IMR-90 (cell line): Measurements from ENCODE around the gene SYNRG. TPM values are rescaled to one million over a fixed set of nuclear protein-coding genes. Genes with fewer than 3 reads are reported as not detected.

Experiments
- ATAC-seq: fragments of 200-7000 bp; cut with Tn5 transposase; 2 replicates; pipeline ENCODE4 v1.9.1; 2020; ENCODE audit warnings: low read depth, mild to moderate bottlenecking, moderate library complexity
- BruUV-seq: library from RNA; stranded (reverse); fragments of 400-500 nt; replicated peaks from 2 replicates; lab custom pipeline; 2021; lab: Mats Ljungman, UMichigan
- CTCF ChIA-PET: fragments of 300-600 bp; formaldehyde crosslinking; extraction: SDS; loops from one replicate; lab custom pipeline; 2021; ENCODE audit warnings: antibody characterized with exemption; lab: Yijun Ruan, JAX
- POLR2A ChIA-PET: fragments of 300-600 bp; sonication (Branson Sonifier 250); formaldehyde crosslinking; loops from one replicate; lab custom pipeline; 2022; ENCODE audit warnings: antibody characterized with exemption; ENCODE audit not compliant: unreplicated experiment; lab: Charles Lee
- DNase-seq: peaks from one replicate; pipeline ENCODE4 v3.0.0; 2013
- H2AFZ ChIP-seq: replicated peaks from 2 replicates; pipeline ENCODE3; 2013; ENCODE audit warnings: low read length, mild to moderate bottlenecking; ENCODE audit not compliant: poor library complexity
- H2AK5ac ChIP-seq: 2 replicates; pipeline ENCODE4 v1.6.1; 2013; ENCODE audit warnings: low read depth, low read length, inconsistent platforms
- H2AK9ac ChIP-seq: replicated peaks from 2 replicates; pipeline ENCODE3; 2013; ENCODE audit warnings: mild to moderate bottlenecking, low read depth, low read length, moderate library complexity; ENCODE audit not compliant: poor library complexity
- H2BK120ac ChIP-seq: 2 replicates; pipeline ENCODE4 v1.6.1; 2013; ENCODE audit warnings: low read depth, low read length, inconsistent platforms
- H2BK15ac ChIP-seq: 3 replicates; pipeline ENCODE4 v1.6.1; 2013; ENCODE audit warnings: low read depth, low read length, inconsistent platforms
- H2BK20ac ChIP-seq: 2 replicates; pipeline ENCODE4 v1.6.1; 2013; ENCODE audit warnings: low read depth, mild to moderate bottlenecking, inconsistent platforms, low read length, moderate library complexity
- H2BK5ac ChIP-seq: 2 replicates; pipeline ENCODE4 v1.6.1; 2013; ENCODE audit warnings: mild to moderate bottlenecking, low read depth, low read length, inconsistent platforms; ENCODE audit not compliant: poor library complexity, severe bottlenecking
- H3K14ac ChIP-seq: replicated peaks from 2 replicates; pipeline ENCODE4 v1.6.1; 2013; ENCODE audit warnings: low read depth, low read length, inconsistent platforms
- H3K18ac ChIP-seq: 2 replicates; pipeline ENCODE4 v1.6.1; 2013; ENCODE audit warnings: low read depth, low read length, control low read depth
- H3K23ac ChIP-seq: 2 replicates; pipeline ENCODE4 v1.6.1; 2013; ENCODE audit warnings: low read depth, low read length, inconsistent platforms
- H3K27ac ChIP-seq: 2 replicates; pipeline ENCODE4 v1.5.1; 2013; ENCODE audit warnings: mild to moderate bottlenecking, control low read depth, low read length; ENCODE audit not compliant: insufficient read depth
- H3K27me3 ChIP-seq: 2 replicates; pipeline ENCODE4 v1.6.1; 2013; ENCODE audit warnings: low read length; ENCODE audit not compliant: control insufficient read depth, insufficient read depth
- H3K36me3 ChIP-seq: 2 replicates; pipeline ENCODE4 v1.6.1; 2013; ENCODE audit warnings: low read length, mixed read lengths; ENCODE audit not compliant: control insufficient read depth, insufficient read depth
- H3K4ac ChIP-seq: 2 replicates; pipeline ENCODE4 v1.6.1; 2013; ENCODE audit warnings: low read depth, low read length, inconsistent platforms
- H3K4me1 ChIP-seq: 2 replicates; pipeline ENCODE4 v1.6.1; 2013; ENCODE audit warnings: low read length, mixed read lengths; ENCODE audit not compliant: control insufficient read depth, insufficient read depth
- H3K4me2 ChIP-seq: 2 replicates; pipeline ENCODE4 v1.6.1; 2013; ENCODE audit warnings: low read depth, mild to moderate bottlenecking, control low read depth, low read length, moderate library complexity
- H3K4me3 ChIP-seq: 2 replicates; pipeline ENCODE4 v1.5.1; 2013; ENCODE audit warnings: low read depth, mild to moderate bottlenecking, control low read depth, low read length, moderate library complexity; ENCODE audit not compliant: insufficient read depth
- H3K56ac ChIP-seq: 2 replicates; pipeline ENCODE4 v1.6.1; 2013; ENCODE audit warnings: low read length, inconsistent platforms; ENCODE audit not compliant: insufficient read depth; ENCODE audit errors: extremely low read depth
- H3K79me1 ChIP-seq, 2 experiments: 2 replicates each; pipeline ENCODE4 v1.6.1; 2013; ENCODE audit warnings: low read length in 2 of 2, inconsistent platforms in 1 of 2, low read depth in 1 of 2
- H3K9ac ChIP-seq: 2 replicates; pipeline ENCODE4 v1.6.1; 2013; ENCODE audit warnings: low read depth, low read length, control low read depth
- H3K9me1 ChIP-seq: 2 replicates; pipeline ENCODE4 v1.6.1; 2013; ENCODE audit warnings: low read length, inconsistent platforms; ENCODE audit not compliant: insufficient read depth
- H3K9me3 ChIP-seq: 2 replicates; pipeline ENCODE4 v1.6.1; 2013; ENCODE audit warnings: low read length; ENCODE audit not compliant: control insufficient read depth, insufficient read depth
- H4K20me1 ChIP-seq: 2 replicates; pipeline ENCODE4 v1.6.1; 2013; ENCODE audit warnings: low read length, inconsistent platforms; ENCODE audit not compliant: insufficient read depth
- H4K5ac ChIP-seq: 2 replicates; pipeline ENCODE4 v1.6.1; 2013; ENCODE audit warnings: mild to moderate bottlenecking, low read depth, low read length, control low read depth
- H4K8ac ChIP-seq, 2 experiments: 2 replicates each; pipeline ENCODE4 v1.6.1; 2013; ENCODE audit warnings: low read depth in 2 of 2, low read length in 2 of 2, control low read depth in 1 of 2, inconsistent platforms in 1 of 2
- H4K91ac ChIP-seq: 2 replicates; pipeline ENCODE4 v1.6.1; 2013; ENCODE audit warnings: low read depth, low read length, inconsistent platforms; ENCODE audit not compliant: insufficient read depth
- ELK1 ChIP-seq: fragments of 150-350 bp; IDR thresholded peaks from 2 replicates; pipeline ENCODE4 v1.6.1; 2016; ENCODE audit warnings: low read depth, mild to moderate bottlenecking, low read length, moderate library complexity, borderline replicate concordance
- NFE2L2 ChIP-seq: fragments of 150-350 bp; IDR thresholded peaks from 2 replicates; pipeline ENCODE4 v1.6.1; 2016; ENCODE audit warnings: low read depth, mild to moderate bottlenecking, low read length
- POLR2A ChIP-seq: IDR thresholded peaks from 2 replicates; pipeline ENCODE4 v1.6.1; 2012; ENCODE audit warnings: mild to moderate bottlenecking, low read depth, low read length
- WGBS, 2 experiments: methylation state at CpG; one replicate each; pipeline versions ENCODE4 v1.1.5 to v1.1.7; 2013; ENCODE audit warnings: missing lambda C conversion rate in 2 of 2; ENCODE audit not compliant: insufficient read length in 1 of 2; ENCODE audit errors: extremely low coverage in 2 of 2; 5-methylcytosine and 5-hydroxymethylcytosine counted together
- dilution Hi-C: fragments of 300-500 bp; cut with HindIII; formaldehyde crosslinking; loops from one replicate; pipeline ENCODE4 v1.14.3; 2018; ENCODE audit warnings: low sequenced_read_pairs; ENCODE audit not compliant: unreplicated experiment
- in situ Hi-C: fragments of 300-500 bp; cut with MboI; formaldehyde crosslinking; loops from 3 replicates; pipeline ENCODE4 v1.14.3; 2019; ENCODE audit warnings: low sequenced_read_pairs, inconsistent platforms, mixed read lengths
- intact Hi-C: fragments of 100-400 bp; cut with micrococcal nuclease; formaldehyde crosslinking; loops from 2 replicates; pipeline ENCODE4 v1.10.0; 2022
- polyA plus RNA-seq, 3 experiments: library from polyadenylated mRNA; depleted of rRNA; stranded (reverse); fragments of >200 nt; gene quantifications; 2 replicates each; pipeline ENCODE4 v1.2.3, GENCODE V29; 2012; ENCODE audit warnings: low replicate concordance in 1 of 3
- total RNA-seq: library from RNA; depleted of rRNA; stranded (reverse); fragments of >200 nt; gene quantifications from 2 replicates; pipeline ENCODE4 v1.2.3, GENCODE V29; 2012

SYNRG gene
- total and polyA plus RNA-seq, 2 of the 4 experiments (the other 2 are of a cell fraction) = 11.7 to 15.2 TPM

GRCh38 chr17:37532756-37533155 lies 76.5 kb downstream of the SYNRG start:
- dilution Hi-C loops = no loop called here
- CTCF ChIA-PET = interaction anchor here (0.7 kb wide), 1 partner anchor 583 kb away, joined by 9 read pairs; no protein-coding TSS in a partner anchor
- intact Hi-C loops = no loop called here

More at GRCh38 chr17:37532756-37533155, 76.5 kb downstream of the SYNRG start:
- H3K56ac ChIP-seq = no peak overlapping the region
- H3K4me1 ChIP-seq = peaks cover 10% of the 10 kb centered on the region
- no peak overlapping the region for H4K91ac ChIP-seq
- H3K27me3 ChIP-seq = no peaks in the 10 kb centered on the region
- POLR2A ChIA-PET = no interaction called here
- WGBS, 2 experiments = no CpG with 5 or more reads among the region's 3 CpGs
- H3K9me3 ChIP-seq = no peaks in the 10 kb centered on the region
- no peak overlapping the region; the same call in 1 of the 2 replicates for H3K27ac ChIP-seq
- no TSS peak for BruUV-seq
- no peak overlapping the region for H2BK120ac ChIP-seq
- H4K8ac ChIP-seq = no peak overlapping the region
- TF ChIP-seq ELK1 = no peak
- no peak for TF ChIP-seq POLR2A
- TF ChIP-seq NFE2L2 = no peak
- peaks cover 32% of the 10 kb centered on the region for H3K36me3 ChIP-seq
- H3K79me1 ChIP-seq = peaks cover 3 to 29% of the 10 kb centered on the region in 2 experiments; a peak in 2 of 4 replicates
- no peak overlapping the region for H2AK9ac ChIP-seq
- H3K4me3 ChIP-seq = no peak overlapping the region
- ATAC-seq = no peak
- H2AK5ac ChIP-seq = no peak overlapping the region
- no peak overlapping the region for H3K18ac ChIP-seq
- H3K4ac ChIP-seq = no peak overlapping the region
- no peak overlapping the region for H3K4me2 ChIP-seq
- H3K14ac ChIP-seq = no peak overlapping the region
- no peak overlapping the region for H4K5ac ChIP-seq
- H4K20me1 ChIP-seq = peaks cover 6% of the 10 kb centered on the region; the same call in 1 of the 2 replicates
- H2BK20ac ChIP-seq = no peak overlapping the region
- no peak overlapping the region for H3K9ac ChIP-seq
- no peak overlapping the region for H3K23ac ChIP-seq
- H2BK5ac ChIP-seq = no peak overlapping the region
- no peak overlapping the region for H2AFZ ChIP-seq
- no peak overlapping the region for H2BK15ac ChIP-seq
- in situ Hi-C loops = no loop called here
- peaks cover 7% of the 10 kb centered on the region for H3K9me1 ChIP-seq
- peak; percentile 46 for DNase-seq
